Measurements from ENCODE around the gene ARHGEF7.

Gene ARHGEF7

GRCh38 chr13:111122631-111123030, 7.5 kb downstream of the ARHGEF7 start:
- no peak for TF ChIP-seq CTCF (IDR thresholded peaks at IDR 0.05; ENCODE audit: low read depth, low read length)
- no peak for DNase-seq (ENCODE audit: low read depth in 2 of 2)
- no peak overlapping the region for H3K4me3 ChIP-seq (replicated peaks in 1 of 2; ENCODE audit: low read depth in 2 of 2, low read length in 2 of 2)

- DNase-seq (ENCODE audit: low read depth in 2 of 2): no peak
- no peak for TF ChIP-seq CTCF (IDR thresholded peaks at IDR 0.05; ENCODE audit: low read depth, low read length)
- no peak overlapping the region for H3K4me3 ChIP-seq (replicated peaks in 1 of 2; ENCODE audit: low read depth in 2 of 2, low read length in 2 of 2)
Observed at GRCh38 chr13:111123221-111123620, 8.1 kb downstream of the ARHGEF7 start.

GRCh38 chr13:111123649-111124048, 8.5 kb downstream of the ARHGEF7 start:
- TF ChIP-seq CTCF (IDR thresholded peaks at IDR 0.05; ENCODE audit: low read depth, low read length): no peak
- no peak for DNase-seq (ENCODE audit: low read depth in 2 of 2)

GRCh38 chr13:111126509-111126908, 11.4 kb downstream of the ARHGEF7 start:
- H3K4me3 ChIP-seq (replicated peaks in 1 of 2; ENCODE audit: low read depth in 2 of 2, low read length in 2 of 2): no peak overlapping the region
- DNase-seq (ENCODE audit: low read depth in 2 of 2): no peak
- TF ChIP-seq CTCF (IDR thresholded peaks at IDR 0.05; ENCODE audit: low read depth, low read length): no peak

More at GRCh38 chr13:111123649-111124048, 8.5 kb downstream of the ARHGEF7 start:
- H3K4me3 ChIP-seq (replicated peaks in 1 of 2; ENCODE audit: low read depth in 2 of 2, low read length in 2 of 2): no peak overlapping the region

GRCh38 chr13:111129465-111130115, 14.5 kb downstream of the ARHGEF7 start:
- no peak for TF ChIP-seq CTCF (IDR thresholded peaks at IDR 0.05; ENCODE audit: low read depth, low read length)
- H3K4me3 ChIP-seq (replicated peaks in 1 of 2; ENCODE audit: low read depth in 2 of 2, low read length in 2 of 2): no peak overlapping the region
- DNase-seq (ENCODE audit: low read depth in 2 of 2): no peak

- DNase-seq (ENCODE audit: low read depth in 2 of 2): no peak
- no peak overlapping the region for H3K4me3 ChIP-seq (replicated peaks in 1 of 2; ENCODE audit: low read depth in 2 of 2, low read length in 2 of 2)
- no peak for TF ChIP-seq CTCF (IDR thresholded peaks at IDR 0.05; ENCODE audit: low read depth, low read length)
Observed at GRCh38 chr13:111130116-111130508, 15.0 kb downstream of the ARHGEF7 start.

GRCh38 chr13:111131048-111131447, 15.9 kb downstream of the ARHGEF7 start:
- no peak overlapping the region for H3K4me3 ChIP-seq (replicated peaks in 1 of 2; ENCODE audit: low read depth in 2 of 2, low read length in 2 of 2)
- TF ChIP-seq CTCF (IDR thresholded peaks at IDR 0.05; ENCODE audit: low read depth, low read length): no peak
- DNase-seq (ENCODE audit: low read depth in 2 of 2): no peak
